Measurements from ENCODE around the gene ROR1. TPM values are rescaled to one million over a fixed set of nuclear protein-coding genes. Genes with fewer than 3 reads are reported as not detected.

Gene ROR1
- total RNA-seq, 2 experiments from 2014 or later, result 0.47 to 1.4 TPM

- Histone ChIP-seq H3K36me3 (ENCODE audit: insufficient read depth, low read length) (no peaks in the 10 kb centered on the region), H3K4me2 (ENCODE audit: low read length) (no peak overlapping the region), H3K9me3 (ENCODE audit: low read length) (peaks cover 4% of the 10 kb centered on the region), H3K4me3 (ENCODE audit: low read depth, low read length, poor library complexity, severe bottlenecking) (no peak overlapping the region), H3K9me2 (ENCODE audit: insufficient read depth, low read length) (no peaks in the 10 kb centered on the region), H3K27ac (ENCODE audit: low read depth, low read length, poor library complexity, severe bottlenecking) (no peak overlapping the region), H2AFZ (ENCODE audit: low read length) (no peak overlapping the region), H3K79me2 (ENCODE audit: insufficient read depth, low read depth, low read length) (no peaks in the 10 kb centered on the region), H4K20me1 (ENCODE audit: insufficient read depth, low read length) (no peaks in the 10 kb centered on the region), H3K4me1 (ENCODE audit: insufficient read depth, low read length, poor library complexity, severe bottlenecking) (no peaks in the 10 kb centered on the region)
- TF ChIP-seq EZH2phosphoT487 (IDR thresholded peaks at IDR 0.05; ENCODE audit: borderline replicate concordance, low read depth, low read length), result no peak
- TF ChIP-seq, protein P1, sequence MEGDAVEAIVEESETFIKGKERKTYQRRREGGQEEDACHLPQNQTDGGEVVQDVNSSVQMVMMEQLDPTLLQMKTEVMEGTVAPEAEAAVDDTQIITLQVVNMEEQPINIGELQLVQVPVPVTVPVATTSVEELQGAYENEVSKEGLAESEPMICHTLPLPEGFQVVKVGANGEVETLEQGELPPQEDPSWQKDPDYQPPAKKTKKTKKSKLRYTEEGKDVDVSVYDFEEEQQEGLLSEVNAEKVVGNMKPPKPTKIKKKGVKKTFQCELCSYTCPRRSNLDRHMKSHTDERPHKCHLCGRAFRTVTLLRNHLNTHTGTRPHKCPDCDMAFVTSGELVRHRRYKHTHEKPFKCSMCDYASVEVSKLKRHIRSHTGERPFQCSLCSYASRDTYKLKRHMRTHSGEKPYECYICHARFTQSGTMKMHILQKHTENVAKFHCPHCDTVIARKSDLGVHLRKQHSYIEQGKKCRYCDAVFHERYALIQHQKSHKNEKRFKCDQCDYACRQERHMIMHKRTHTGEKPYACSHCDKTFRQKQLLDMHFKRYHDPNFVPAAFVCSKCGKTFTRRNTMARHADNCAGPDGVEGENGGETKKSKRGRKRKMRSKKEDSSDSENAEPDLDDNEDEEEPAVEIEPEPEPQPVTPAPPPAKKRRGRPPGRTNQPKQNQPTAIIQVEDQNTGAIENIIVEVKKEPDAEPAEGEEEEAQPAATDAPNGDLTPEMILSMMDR (conservative IDR thresholded peaks at IDR 0.05; ENCODE audit: low read length), result 0 out of 2 replicates have a peak, but pooled peaks have one; percentile 31
- peak; percentile 3 for DNase-seq (ENCODE audit: low spot score)
- intact Hi-C loops (cut with micrococcal nuclease; ENCODE audit: unreplicated experiment), result no loop called here
- CTCF ChIA-PET (ENCODE audit: unreplicated experiment), result no interaction called here
- BruUV-seq (replicated peaks), result no TSS peak
- POLR2A ChIA-PET, result no interaction called here
Observed at GRCh38 chr1:63739452-63739851, 34.4 kb upstream of the ROR1 start.

- H3K27ac ChIP-seq (ENCODE audit: low read depth, low read length, poor library complexity, severe bottlenecking), result no peak overlapping the region
- no peak for DNase-seq (ENCODE audit: low spot score)
- POLR2A ChIA-PET, result interaction anchor here (0.7 kb wide), 1 partner anchor 54 kb away, joined by 3 read pairs; no protein-coding TSS in a partner anchor
- no peaks in the 10 kb centered on the region for H3K36me3 ChIP-seq (ENCODE audit: insufficient read depth, low read length)
- H3K4me1 ChIP-seq (ENCODE audit: insufficient read depth, low read length, poor library complexity, severe bottlenecking), result no peaks in the 10 kb centered on the region
- no peaks in the 10 kb centered on the region for H4K20me1 ChIP-seq (ENCODE audit: insufficient read depth, low read length)
- peaks cover 4% of the 10 kb centered on the region for H3K9me3 ChIP-seq (ENCODE audit: low read length)
- no TSS peak for BruUV-seq (replicated peaks)
- no peak overlapping the region for H3K4me2 ChIP-seq (ENCODE audit: low read length)
- intact Hi-C loops (cut with micrococcal nuclease; ENCODE audit: unreplicated experiment), result no loop called here
- H3K9me2 ChIP-seq (ENCODE audit: insufficient read depth, low read length), result no peaks in the 10 kb centered on the region
- CTCF ChIA-PET (ENCODE audit: unreplicated experiment), result no interaction called here
- TF ChIP-seq, protein P1 (conservative IDR thresholded peaks at IDR 0.05; ENCODE audit: low read length), result no peak
- no peak for TF ChIP-seq EZH2phosphoT487 (IDR thresholded peaks at IDR 0.05; ENCODE audit: borderline replicate concordance, low read depth, low read length)
- no peaks in the 10 kb centered on the region for H3K79me2 ChIP-seq (ENCODE audit: insufficient read depth, low read depth, low read length)
- no peak overlapping the region for H2AFZ ChIP-seq (ENCODE audit: low read length)
- no peak overlapping the region for H3K4me3 ChIP-seq (ENCODE audit: low read depth, low read length, poor library complexity, severe bottlenecking)
Observed at GRCh38 chr1:63740432-63740831, 33.4 kb upstream of the ROR1 start.

DNA sequence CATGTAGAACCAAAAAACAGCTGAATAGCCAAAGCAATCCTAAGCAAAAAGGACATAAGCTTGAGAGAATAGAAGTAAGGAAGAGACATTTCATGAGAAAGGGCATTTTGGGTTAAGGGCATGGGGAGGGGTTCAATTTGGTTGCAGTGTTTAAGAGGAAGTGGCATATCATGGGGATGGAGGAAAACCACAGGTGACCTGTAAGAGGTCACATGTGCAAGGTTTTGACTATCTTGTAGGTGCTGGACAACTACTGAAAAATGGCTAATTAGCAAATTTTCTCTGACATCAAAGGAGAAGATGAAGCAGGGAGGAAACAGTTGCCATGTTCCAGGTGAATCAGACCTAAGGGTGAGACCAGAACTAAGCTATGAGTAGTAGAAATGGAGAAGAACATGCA is 31.3 kb upstream of the ROR1 start:
- POLR2A ChIA-PET, result no interaction called here
- no TSS peak for BruUV-seq (replicated peaks)
- Histone ChIP-seq H3K36me3 (ENCODE audit: insufficient read depth, low read length) (no peaks in the 10 kb centered on the region), H3K27ac (ENCODE audit: low read depth, low read length, poor library complexity, severe bottlenecking) (no peak overlapping the region), H3K9me3 (ENCODE audit: low read length) (no peaks in the 10 kb centered on the region), H3K4me3 (ENCODE audit: low read depth, low read length, poor library complexity, severe bottlenecking) (no peak overlapping the region), H3K79me2 (ENCODE audit: insufficient read depth, low read depth, low read length) (no peaks in the 10 kb centered on the region), H3K4me1 (ENCODE audit: insufficient read depth, low read length, poor library complexity, severe bottlenecking) (no peaks in the 10 kb centered on the region), H4K20me1 (ENCODE audit: insufficient read depth, low read length) (no peaks in the 10 kb centered on the region), H3K4me2 (ENCODE audit: low read length) (no peak overlapping the region), H3K9me2 (ENCODE audit: insufficient read depth, low read length) (no peaks in the 10 kb centered on the region), H2AFZ (ENCODE audit: low read length) (no peak overlapping the region)
- intact Hi-C loops (cut with micrococcal nuclease; ENCODE audit: unreplicated experiment), result no loop called here
- DNase-seq (ENCODE audit: low spot score), result no peak
- CTCF ChIA-PET (ENCODE audit: unreplicated experiment), result no interaction called here
- TF ChIP-seq EZH2phosphoT487 (IDR thresholded peaks at IDR 0.05; ENCODE audit: borderline replicate concordance, low read depth, low read length), result no peak
- TF ChIP-seq, protein P1 (conservative IDR thresholded peaks at IDR 0.05; ENCODE audit: low read length), result no peak

Measured in OCI-LY7 (cell line).